Liver (tissue), 9 donors: ENCODE measurements around the gene LRRC53. TPM values are rescaled to one million over a fixed set of nuclear protein-coding genes. Genes with fewer than 3 reads are reported as not detected.

Source experiments
- DNase-seq: peaks from one replicate; pipeline ENCODE4 v3.0.0-alpha.2; 2017; ENCODE audit warnings: low spot score
- H3K27ac ChIP-seq, 2 donors: one replicate each; pipeline ENCODE4 v1.7.0; 2013; ENCODE audit warnings: inconsistent platforms in 2 of 2, low read length in 2 of 2, control low read depth in 1 of 2, low read depth in 1 of 2, mild to moderate bottlenecking in 1 of 2
- H3K27me3 ChIP-seq, 4 donors: one replicate each; pipeline versions ENCODE4 v1.6.1 to v1.7.0; 2013; ENCODE audit warnings: low read length in 3 of 4, inconsistent platforms in 1 of 4, mild to moderate bottlenecking in 1 of 4, moderate library complexity in 1 of 4; ENCODE audit not compliant: control insufficient read depth in 4 of 4, insufficient read depth in 4 of 4
- H3K36me3 ChIP-seq, 4 donors: one replicate each; pipeline versions ENCODE4 v1.6.1 to v1.7.0; 2013; ENCODE audit warnings: low read length in 3 of 4, mild to moderate bottlenecking in 3 of 4, low read depth in 1 of 4, moderate library complexity in 1 of 4; ENCODE audit not compliant: control insufficient read depth in 4 of 4, insufficient read depth in 3 of 4
- H3K4me1 ChIP-seq, 4 donors: one replicate each; pipeline versions ENCODE4 v1.6.1 to v1.7.0; 2013; ENCODE audit warnings: low read length in 3 of 4, mild to moderate bottlenecking in 3 of 4, moderate library complexity in 1 of 4; ENCODE audit not compliant: control insufficient read depth in 4 of 4, insufficient read depth in 4 of 4
- H3K4me3 ChIP-seq, 3 donors: one replicate each; pipeline versions ENCODE4 v1.6.1 to v1.7.0; 2013; ENCODE audit warnings: low read length in 3 of 3, control low read depth in 1 of 3, low read depth in 1 of 3, mild to moderate bottlenecking in 1 of 3
- H3K9ac ChIP-seq, 2 donors: one replicate each; pipeline ENCODE4 v1.7.0; 2013; ENCODE audit warnings: low read length in 2 of 2, mild to moderate bottlenecking in 2 of 2, moderate library complexity in 2 of 2, control low read depth in 1 of 2, low read depth in 1 of 2
- H3K9me3 ChIP-seq, 4 donors: one replicate each; pipeline versions ENCODE4 v1.6.1 to v1.7.0; 2013; ENCODE audit warnings: low read length in 3 of 4; ENCODE audit not compliant: control insufficient read depth in 4 of 4
- EGR1 ChIP-seq, 2 donors: IDR thresholded peaks; 2 replicates each; pipeline ENCODE4 v1.6.1; 2016 to 2018; ENCODE audit warnings: antibody characterized with exemption in 2 of 2, low read depth in 2 of 2
- FOXA1 ChIP-seq: IDR thresholded peaks from 2 replicates; pipeline ENCODE4 v1.6.1; 2016; ENCODE audit warnings: antibody characterized with exemption
- FOXA2 ChIP-seq: IDR thresholded peaks from 2 replicates; pipeline ENCODE4 v1.6.1; 2016; ENCODE audit warnings: antibody characterized with exemption
- GABPA ChIP-seq, 2 donors: IDR thresholded peaks in 1 of 2; conservative IDR thresholded peaks in 1 of 2; 2 replicates each; pipeline ENCODE4 v1.6.1; 2016; ENCODE audit warnings: antibody characterized with exemption in 2 of 2, mild to moderate bottlenecking in 1 of 2, moderate library complexity in 1 of 2
- HNF4A ChIP-seq, 2 donors: conservative IDR thresholded peaks; 2 replicates each; pipeline ENCODE4 v1.6.1; 2016; ENCODE audit warnings: antibody characterized with exemption in 2 of 2, mild to moderate bottlenecking in 2 of 2
- HNF4G ChIP-seq: IDR thresholded peaks from 2 replicates; pipeline ENCODE4 v1.6.1; 2016; ENCODE audit warnings: antibody characterized with exemption
- JUND ChIP-seq, 2 donors: IDR thresholded peaks; 2 replicates each; pipeline ENCODE4 v1.6.1; 2016; ENCODE audit warnings: antibody characterized with exemption in 2 of 2
- NR2F2 ChIP-seq: IDR thresholded peaks from 2 replicates; pipeline ENCODE4 v1.6.1; 2016; ENCODE audit warnings: antibody characterized with exemption
- RAD21 ChIP-seq, 2 donors: IDR thresholded peaks; 2 replicates each; pipeline ENCODE4 v1.6.1; 2016; ENCODE audit warnings: antibody characterized with exemption in 2 of 2, mild to moderate bottlenecking in 2 of 2
- RXRA ChIP-seq, 2 donors: IDR thresholded peaks; 2 replicates each; pipeline ENCODE4 v1.6.1; 2017 to 2018; ENCODE audit warnings: antibody characterized with exemption in 2 of 2, mild to moderate bottlenecking in 1 of 2
- SP1 ChIP-seq: IDR thresholded peaks from 2 replicates; pipeline ENCODE4 v1.6.1; 2018; ENCODE audit warnings: antibody characterized with exemption, mild to moderate bottlenecking
- TAF1 ChIP-seq: conservative IDR thresholded peaks from 2 replicates; pipeline ENCODE4 v1.6.1; 2016; ENCODE audit warnings: antibody characterized with exemption, mild to moderate bottlenecking
- YY1 ChIP-seq: IDR thresholded peaks from 2 replicates; pipeline ENCODE4 v1.6.1; 2016; ENCODE audit warnings: antibody characterized with exemption, mild to moderate bottlenecking
- WGBS: extraction: QIAGEN DNeasy Blood & Tissue Kit; methylation state at CpG from one replicate; pipeline ENCODE4 v1.1.7; 2013; 5-methylcytosine and 5-hydroxymethylcytosine counted together
- polyA plus RNA-seq, 2 donors: library from polyadenylated mRNA; stranded (reverse) in 1 of 2; unstranded in 1 of 2; fragments of 200-250 nt in 1 of 2; fragments of >200 nt in 1 of 2; fragmentation: Nextera tagmentation in 1 of 2; extraction: Ambion mirVana in 1 of 2; gene quantifications; one replicate each; pipeline versions ENCODE4 v1.2.1 to v1.2.3, GENCODE V29; 2013 to 2015
- total RNA-seq, 2 donors: library from RNA; depleted of rRNA; stranded (reverse); fragments of >200 nt; gene quantifications; one replicate each; pipeline ENCODE4 v1.2.3, GENCODE V29; 2014
- TF ChIP-seq, protein P1 (sequence below): IDR thresholded peaks from 2 replicates; pipeline ENCODE4 v1.6.1; 2016; ENCODE audit warnings: antibody characterized with exemption
- TF ChIP-seq, protein P2 (sequence below): IDR thresholded peaks from 2 replicates; pipeline ENCODE4 v1.6.1; 2016; ENCODE audit warnings: antibody characterized with exemption, mild to moderate bottlenecking
- TF ChIP-seq, protein P3 (sequence below): IDR thresholded peaks from 2 replicates; pipeline ENCODE4 v1.6.1; 2016; ENCODE audit warnings: antibody characterized with exemption
- TF ChIP-seq, protein P4 (sequence below): IDR thresholded peaks from 2 replicates; pipeline ENCODE4 v1.6.1; 2016; ENCODE audit warnings: antibody characterized with exemption
- TF ChIP-seq, protein P5 (sequence below): fragments of 150-350 bp; IDR thresholded peaks from 2 replicates; pipeline ENCODE4 v1.5.1; 2017; ENCODE audit warnings: improper control_type of control experiment, low read depth, low read length; ENCODE audit not compliant: missing input control
- donor health status: healthy.
- donor health status: healthy.
- donor health status: healthy.
- donor health status: healthy.
- donor health status: healthy.

The LRRC53 gene
- total and polyA plus RNA-seq, 4 donors = not detected

DNA sequence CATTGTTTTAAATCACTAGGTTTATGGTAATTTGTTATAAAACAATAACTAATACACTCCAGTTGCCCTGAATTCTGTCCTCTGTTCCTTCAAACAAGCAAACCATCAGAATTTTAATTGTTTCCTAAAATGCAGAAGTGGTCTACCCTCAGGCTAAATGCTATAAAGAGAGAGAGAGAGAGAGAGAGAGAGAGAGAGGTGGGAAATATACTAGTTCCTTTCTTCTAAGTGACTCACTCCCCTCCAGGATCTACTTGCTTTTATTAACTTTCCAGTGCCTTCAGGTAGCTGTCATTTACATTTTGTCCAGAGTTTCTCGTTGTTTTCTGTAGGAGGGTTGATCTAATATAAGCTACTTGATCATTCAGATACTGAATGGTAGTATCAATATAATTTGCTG, 26.4 kb downstream of the LRRC53 start:
- Histone ChIP-seq H3K9ac (no peak overlapping the region), H3K27ac (no peak overlapping the region), H3K27me3 (no peaks in the 10 kb centered on the region), H3K36me3 (no peaks in the 10 kb centered on the region), H3K9me3 (no peaks in the 10 kb centered on the region), H3K4me3 (no peak overlapping the region), H3K4me1 (no peaks in the 10 kb centered on the region)
- no peak for DNase-seq
- TF ChIP-seq RAD21 (IDR thresholded peaks at IDR 0.05) (no peak), FOXA2 (no peak), GABPA (IDR thresholded peaks at IDR 0.05 in 1 of 2, conservative IDR thresholded peaks at IDR 0.05 in 1 of 2) (no peak), HNF4A (conservative IDR thresholded peaks at IDR 0.05) (no peak), SP1 (no peak), NR2F2 (no peak), RXRA (IDR thresholded peaks at IDR 0.05) (no peak), EGR1 (IDR thresholded peaks at IDR 0.05; ENCODE audit: low read depth in 2 of 2) (no peak), HNF4G (no peak), JUND (IDR thresholded peaks at IDR 0.05) (no peak), FOXA1 (no peak), YY1 (no peak)
- TF ChIP-seq, protein P1, sequence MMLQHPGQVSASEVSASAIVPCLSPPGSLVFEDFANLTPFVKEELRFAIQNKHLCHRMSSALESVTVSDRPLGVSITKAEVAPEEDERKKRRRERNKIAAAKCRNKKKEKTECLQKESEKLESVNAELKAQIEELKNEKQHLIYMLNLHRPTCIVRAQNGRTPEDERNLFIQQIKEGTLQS = no peak
- TF ChIP-seq, protein P2, sequence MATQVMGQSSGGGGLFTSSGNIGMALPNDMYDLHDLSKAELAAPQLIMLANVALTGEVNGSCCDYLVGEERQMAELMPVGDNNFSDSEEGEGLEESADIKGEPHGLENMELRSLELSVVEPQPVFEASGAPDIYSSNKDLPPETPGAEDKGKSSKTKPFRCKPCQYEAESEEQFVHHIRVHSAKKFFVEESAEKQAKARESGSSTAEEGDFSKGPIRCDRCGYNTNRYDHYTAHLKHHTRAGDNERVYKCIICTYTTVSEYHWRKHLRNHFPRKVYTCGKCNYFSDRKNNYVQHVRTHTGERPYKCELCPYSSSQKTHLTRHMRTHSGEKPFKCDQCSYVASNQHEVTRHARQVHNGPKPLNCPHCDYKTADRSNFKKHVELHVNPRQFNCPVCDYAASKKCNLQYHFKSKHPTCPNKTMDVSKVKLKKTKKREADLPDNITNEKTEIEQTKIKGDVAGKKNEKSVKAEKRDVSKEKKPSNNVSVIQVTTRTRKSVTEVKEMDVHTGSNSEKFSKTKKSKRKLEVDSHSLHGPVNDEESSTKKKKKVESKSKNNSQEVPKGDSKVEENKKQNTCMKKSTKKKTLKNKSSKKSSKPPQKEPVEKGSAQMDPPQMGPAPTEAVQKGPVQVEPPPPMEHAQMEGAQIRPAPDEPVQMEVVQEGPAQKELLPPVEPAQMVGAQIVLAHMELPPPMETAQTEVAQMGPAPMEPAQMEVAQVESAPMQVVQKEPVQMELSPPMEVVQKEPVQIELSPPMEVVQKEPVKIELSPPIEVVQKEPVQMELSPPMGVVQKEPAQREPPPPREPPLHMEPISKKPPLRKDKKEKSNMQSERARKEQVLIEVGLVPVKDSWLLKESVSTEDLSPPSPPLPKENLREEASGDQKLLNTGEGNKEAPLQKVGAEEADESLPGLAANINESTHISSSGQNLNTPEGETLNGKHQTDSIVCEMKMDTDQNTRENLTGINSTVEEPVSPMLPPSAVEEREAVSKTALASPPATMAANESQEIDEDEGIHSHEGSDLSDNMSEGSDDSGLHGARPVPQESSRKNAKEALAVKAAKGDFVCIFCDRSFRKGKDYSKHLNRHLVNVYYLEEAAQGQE = no peak
- TF ChIP-seq, protein P3, sequence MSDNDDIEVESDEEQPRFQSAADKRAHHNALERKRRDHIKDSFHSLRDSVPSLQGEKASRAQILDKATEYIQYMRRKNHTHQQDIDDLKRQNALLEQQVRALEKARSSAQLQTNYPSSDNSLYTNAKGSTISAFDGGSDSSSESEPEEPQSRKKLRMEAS = no peak
- TF ChIP-seq, protein P4, sequence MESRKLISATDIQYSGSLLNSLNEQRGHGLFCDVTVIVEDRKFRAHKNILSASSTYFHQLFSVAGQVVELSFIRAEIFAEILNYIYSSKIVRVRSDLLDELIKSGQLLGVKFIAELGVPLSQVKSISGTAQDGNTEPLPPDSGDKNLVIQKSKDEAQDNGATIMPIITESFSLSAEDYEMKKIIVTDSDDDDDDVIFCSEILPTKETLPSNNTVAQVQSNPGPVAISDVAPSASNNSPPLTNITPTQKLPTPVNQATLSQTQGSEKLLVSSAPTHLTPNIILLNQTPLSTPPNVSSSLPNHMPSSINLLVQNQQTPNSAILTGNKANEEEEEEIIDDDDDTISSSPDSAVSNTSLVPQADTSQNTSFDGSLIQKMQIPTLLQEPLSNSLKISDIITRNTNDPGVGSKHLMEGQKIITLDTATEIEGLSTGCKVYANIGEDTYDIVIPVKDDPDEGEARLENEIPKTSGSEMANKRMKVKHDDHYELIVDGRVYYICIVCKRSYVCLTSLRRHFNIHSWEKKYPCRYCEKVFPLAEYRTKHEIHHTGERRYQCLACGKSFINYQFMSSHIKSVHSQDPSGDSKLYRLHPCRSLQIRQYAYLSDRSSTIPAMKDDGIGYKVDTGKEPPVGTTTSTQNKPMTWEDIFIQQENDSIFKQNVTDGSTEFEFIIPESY = no peak
- TF ChIP-seq, protein P5, sequence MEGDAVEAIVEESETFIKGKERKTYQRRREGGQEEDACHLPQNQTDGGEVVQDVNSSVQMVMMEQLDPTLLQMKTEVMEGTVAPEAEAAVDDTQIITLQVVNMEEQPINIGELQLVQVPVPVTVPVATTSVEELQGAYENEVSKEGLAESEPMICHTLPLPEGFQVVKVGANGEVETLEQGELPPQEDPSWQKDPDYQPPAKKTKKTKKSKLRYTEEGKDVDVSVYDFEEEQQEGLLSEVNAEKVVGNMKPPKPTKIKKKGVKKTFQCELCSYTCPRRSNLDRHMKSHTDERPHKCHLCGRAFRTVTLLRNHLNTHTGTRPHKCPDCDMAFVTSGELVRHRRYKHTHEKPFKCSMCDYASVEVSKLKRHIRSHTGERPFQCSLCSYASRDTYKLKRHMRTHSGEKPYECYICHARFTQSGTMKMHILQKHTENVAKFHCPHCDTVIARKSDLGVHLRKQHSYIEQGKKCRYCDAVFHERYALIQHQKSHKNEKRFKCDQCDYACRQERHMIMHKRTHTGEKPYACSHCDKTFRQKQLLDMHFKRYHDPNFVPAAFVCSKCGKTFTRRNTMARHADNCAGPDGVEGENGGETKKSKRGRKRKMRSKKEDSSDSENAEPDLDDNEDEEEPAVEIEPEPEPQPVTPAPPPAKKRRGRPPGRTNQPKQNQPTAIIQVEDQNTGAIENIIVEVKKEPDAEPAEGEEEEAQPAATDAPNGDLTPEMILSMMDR = no peak
- 50% methylated on average over 1 of the region's 1 CpG for WGBS

DNA sequence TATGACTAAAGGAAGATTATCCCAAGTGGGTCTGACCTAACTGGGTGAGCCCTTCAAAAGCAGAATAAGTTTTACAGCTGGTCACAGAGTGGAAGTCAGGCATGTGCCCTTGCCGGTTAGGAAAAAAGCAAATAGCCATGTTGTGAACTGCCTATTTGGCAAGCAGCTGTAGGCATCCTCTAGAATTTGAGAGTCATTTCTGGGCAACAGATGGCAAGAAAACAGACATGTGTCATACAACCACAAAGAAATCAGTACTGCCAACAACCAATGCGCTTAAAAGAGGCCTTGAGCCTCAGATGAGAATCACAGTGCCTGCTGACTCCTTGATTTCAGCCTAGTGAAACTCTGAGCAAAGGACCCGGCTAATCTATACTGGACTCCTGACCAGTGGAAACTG, 26.8 kb downstream of the LRRC53 start:
- H3K27me3 ChIP-seq = no peaks in the 10 kb centered on the region
- no peak overlapping the region for H3K9ac ChIP-seq
- H3K9me3 ChIP-seq = no peaks in the 10 kb centered on the region
- no peaks in the 10 kb centered on the region for H3K4me1 ChIP-seq
- 84% methylated on average over 3 of the region's 3 CpGs for WGBS
- H3K4me3 ChIP-seq = no peak overlapping the region
- H3K36me3 ChIP-seq = no peaks in the 10 kb centered on the region
- DNase-seq = no peak
- no peak overlapping the region for H3K27ac ChIP-seq
- TF ChIP-seq TAF1 (no peak), HNF4A (conservative IDR thresholded peaks at IDR 0.05) (no peak), EGR1 (IDR thresholded peaks at IDR 0.05; ENCODE audit: low read depth in 2 of 2) (no peak), FOXA1 (no peak), GABPA (IDR thresholded peaks at IDR 0.05 in 1 of 2, conservative IDR thresholded peaks at IDR 0.05 in 1 of 2) (no peak), NR2F2 (no peak), SP1 (no peak), RXRA (IDR thresholded peaks at IDR 0.05) (no peak)
- TF ChIP-seq, protein P1 = no peak
- TF ChIP-seq, protein P2 = no peak
- TF ChIP-seq, protein P4 = no peak
